ENCODE measurements around the gene CAMK2N2. TPM values are rescaled to one million over a fixed set of nuclear protein-coding genes. Genes with fewer than 3 reads are reported as not detected.

The CAMK2N2 gene
- total RNA-seq, 2 experiments from 2014 or later = not detected

DNA sequence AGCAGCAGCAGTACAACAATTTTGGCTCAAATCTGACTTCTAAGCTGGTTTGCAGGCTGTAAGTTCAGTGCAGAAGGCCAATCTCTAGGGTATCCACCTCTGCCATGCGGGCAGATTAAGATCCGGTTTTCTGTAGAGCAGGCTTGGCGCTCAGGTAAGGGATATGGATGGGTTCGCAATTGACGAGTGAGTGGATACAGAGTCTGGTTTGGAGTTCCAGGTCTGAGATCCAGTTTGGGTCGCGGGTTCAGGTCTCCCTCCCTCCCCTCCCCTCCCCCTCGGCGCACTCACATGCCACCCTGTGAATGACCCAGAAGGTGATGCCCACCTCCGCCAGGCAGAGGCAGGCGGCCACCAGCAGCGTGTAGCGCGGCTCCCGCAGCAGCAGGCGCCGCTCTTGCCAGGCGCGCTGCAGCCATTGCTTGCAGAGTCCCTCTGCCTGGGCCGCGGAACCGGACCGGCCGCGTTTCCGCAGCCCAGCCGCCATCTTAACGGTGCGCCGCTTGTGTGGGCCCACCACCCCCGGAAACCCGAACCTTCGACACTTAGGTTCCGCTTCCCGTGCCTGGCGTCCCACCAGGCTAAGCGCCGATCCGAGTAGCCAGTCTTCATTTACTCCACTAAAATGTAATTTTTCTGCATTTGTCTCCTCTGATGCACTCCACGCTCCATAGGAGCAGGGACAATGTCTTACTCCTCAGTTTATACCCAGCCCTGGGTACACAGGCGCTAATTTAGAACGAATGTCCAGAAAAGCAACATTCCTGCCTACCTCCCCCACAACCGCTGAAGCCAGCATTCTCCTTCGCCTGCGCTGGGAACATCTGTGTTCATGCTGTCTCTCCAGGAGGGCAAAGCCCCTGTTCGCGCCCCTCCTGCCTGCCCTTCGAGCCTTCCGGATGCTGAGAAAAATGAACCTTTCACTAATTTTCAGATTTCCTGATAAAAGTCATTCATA is 12.6 kb downstream of the CAMK2N2 start, which contains the start of gene ALG3:
ALG3 (minus strand) TSS at position 509 of the 958 bp plus-strand sequence; CDS start at position 487, 22 bp downstream.
- no peaks in the 10 kb centered on the region for H3K27me3 Mint-ChIP-seq (ENCODE audit: low read depth)
- CTCF ChIA-PET = interaction anchor here (0.6 to 7.0 kb wide), 6 partner anchors 9 to 87 kb away, joined by 3 to 48 read pairs (median 4); partner anchors contain the start of gene VWA5B2
- DNase-seq = peak; percentile 90
- intact Hi-C loops (cut with micrococcal nuclease) = loop anchor here (1.0 to 10.0 kb wide), 12 partner anchors 51 to 614 kb away; partner anchors contain the start of genes ABCC5, ABCF3, AP2M1 and DVL3
- H3K27ac Mint-ChIP-seq = peak within 1 kb of the TSS; percentile 95
- peaks cover 19% of the 10 kb centered on the region for H3K36me3 Mint-ChIP-seq (ENCODE audit: low read depth)
- H3K4me3 Mint-ChIP-seq = peak within 1 kb of the TSS; percentile 91
- peaks cover 9% of the 10 kb centered on the region for H3K4me1 Mint-ChIP-seq (ENCODE audit: low read depth)
- H3K9me3 Mint-ChIP-seq = no peaks in the 10 kb centered on the region

DNA sequence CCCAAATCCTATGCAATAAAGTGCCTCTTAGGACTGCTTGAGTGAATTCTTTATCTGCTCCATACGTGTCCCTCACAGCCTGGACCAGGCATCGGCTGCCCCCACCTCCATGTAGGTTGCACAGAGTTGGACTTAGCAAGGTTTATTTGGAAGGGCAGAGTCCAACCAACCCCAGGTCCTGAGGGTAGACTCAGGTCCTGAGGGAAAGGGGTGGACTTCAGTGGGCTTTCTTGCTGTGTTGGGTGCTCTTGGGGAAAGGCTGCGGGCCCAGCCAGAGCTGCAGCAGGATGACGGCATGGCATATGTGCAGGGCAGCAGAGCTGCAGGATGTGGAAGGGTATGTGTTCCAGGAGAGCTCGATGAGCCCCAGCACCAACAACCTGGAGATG is 19.1 kb downstream of the CAMK2N2 start:
- no peak overlapping the region for H3K27ac Mint-ChIP-seq
- H3K4me3 Mint-ChIP-seq = no peak overlapping the region
- CTCF ChIA-PET = interaction anchor here (7.0 kb wide), 1 partner anchor 15 kb away, joined by 48 read pairs; no protein-coding TSS in a partner anchor
- no peaks in the 10 kb centered on the region for H3K27me3 Mint-ChIP-seq (ENCODE audit: low read depth)
- intact Hi-C loops (cut with micrococcal nuclease) = loop anchor here (10.0 kb wide), 1 partner anchor 607 kb away; the partner anchor contains the start of gene KLHL24
- H3K9me3 Mint-ChIP-seq = no peaks in the 10 kb centered on the region
- peaks cover 25% of the 10 kb centered on the region for H3K36me3 Mint-ChIP-seq (ENCODE audit: low read depth)
- no peak for DNase-seq
- H3K4me1 Mint-ChIP-seq (ENCODE audit: low read depth) = peaks cover 2% of the 10 kb centered on the region

DNA sequence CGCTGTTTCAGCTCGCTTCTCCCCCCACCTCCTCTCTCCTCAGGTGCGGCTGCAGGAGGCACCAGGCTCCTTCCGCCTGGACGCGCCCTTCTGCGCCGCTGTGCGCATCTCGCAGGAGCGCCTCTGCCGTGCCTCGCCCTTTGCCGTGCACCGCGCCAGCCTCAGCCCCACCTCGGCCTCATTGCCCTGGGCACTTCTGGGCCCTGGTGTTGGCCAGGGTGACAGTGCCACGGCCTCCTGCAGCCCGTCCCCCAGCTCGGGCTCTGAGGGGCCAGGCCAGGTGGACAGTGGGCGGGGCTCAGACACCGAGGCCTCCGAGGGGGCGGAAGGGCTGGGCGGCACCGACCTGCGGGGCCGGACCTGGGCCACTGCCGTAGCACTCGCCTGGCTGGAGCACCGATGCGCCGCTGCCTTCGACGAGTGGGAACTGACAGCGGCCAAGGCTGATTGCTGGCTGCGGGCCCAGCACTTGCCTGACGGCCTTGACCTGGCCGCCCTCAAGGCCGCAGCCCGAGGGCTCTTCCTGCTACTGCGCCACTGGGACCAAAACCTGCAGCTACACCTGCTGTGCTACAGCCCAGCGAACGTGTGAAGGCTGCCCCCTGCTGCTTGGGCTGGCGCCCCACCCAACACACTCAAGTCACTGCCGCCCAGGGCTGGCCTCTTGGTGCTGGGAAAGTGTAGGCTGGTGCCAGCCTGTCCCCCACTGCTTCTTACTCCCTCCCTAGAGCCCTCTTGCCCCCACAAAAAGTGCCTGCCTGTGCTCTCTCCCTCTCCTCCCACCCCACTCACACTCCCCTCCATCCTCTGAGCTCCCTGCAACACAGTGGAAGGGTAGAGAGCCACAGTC is 19.7 kb downstream of the CAMK2N2 start:
- Mint-ChIP-seq H3K4me1 (ENCODE audit: low read depth) (peaks cover 2% of the 10 kb centered on the region), H3K27me3 (ENCODE audit: low read depth) (no peaks in the 10 kb centered on the region), H3K4me3 (no peak overlapping the region), H3K36me3 (ENCODE audit: low read depth) (peaks cover 25% of the 10 kb centered on the region), H3K27ac (no peak overlapping the region), H3K9me3 (no peaks in the 10 kb centered on the region)
- DNase-seq = no peak
- intact Hi-C loops (cut with micrococcal nuclease) = loop anchor here (10.0 kb wide), 1 partner anchor 607 kb away; the partner anchor contains the start of gene KLHL24
- CTCF ChIA-PET = interaction anchor here (2.0 to 7.0 kb wide), 2 partner anchors 8 to 15 kb away, joined by 6 to 48 read pairs; partner anchors contain the start of gene EEF1AKMT4

DNA sequence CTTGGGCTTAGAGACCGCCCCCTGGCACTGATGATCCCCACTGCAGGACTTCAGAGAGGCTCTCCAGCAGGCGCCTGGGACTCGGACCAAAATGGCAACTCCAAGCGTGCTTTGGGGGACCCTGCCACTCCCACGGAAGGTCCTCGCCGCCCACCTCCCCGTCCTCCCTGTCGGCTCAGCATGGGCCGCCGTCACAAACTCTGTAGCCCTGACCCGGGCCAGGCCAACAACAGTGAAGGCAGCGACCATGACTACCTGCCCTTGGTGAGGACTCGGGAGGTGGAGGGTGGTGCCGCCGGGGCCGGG is 20.3 kb downstream of the CAMK2N2 start:
- intact Hi-C loops (cut with micrococcal nuclease) = loop anchor here (10.0 kb wide), 1 partner anchor 606 kb away; the partner anchor contains the start of gene KLHL24
- no peaks in the 10 kb centered on the region for H3K27me3 Mint-ChIP-seq (ENCODE audit: low read depth)
- H3K36me3 Mint-ChIP-seq (ENCODE audit: low read depth) = peaks cover 24% of the 10 kb centered on the region
- H3K4me1 Mint-ChIP-seq (ENCODE audit: low read depth) = peaks cover 2% of the 10 kb centered on the region
- H3K27ac Mint-ChIP-seq = no peak overlapping the region
- no peak for DNase-seq
- H3K9me3 Mint-ChIP-seq = no peaks in the 10 kb centered on the region
- CTCF ChIA-PET = interaction anchor here (0.8 to 2.0 kb wide), 3 partner anchors 9 to 14 kb away, joined by 3 to 20 read pairs (median 6); partner anchors contain the start of gene EEF1AKMT4
- H3K4me3 Mint-ChIP-seq = no peak overlapping the region

DNA sequence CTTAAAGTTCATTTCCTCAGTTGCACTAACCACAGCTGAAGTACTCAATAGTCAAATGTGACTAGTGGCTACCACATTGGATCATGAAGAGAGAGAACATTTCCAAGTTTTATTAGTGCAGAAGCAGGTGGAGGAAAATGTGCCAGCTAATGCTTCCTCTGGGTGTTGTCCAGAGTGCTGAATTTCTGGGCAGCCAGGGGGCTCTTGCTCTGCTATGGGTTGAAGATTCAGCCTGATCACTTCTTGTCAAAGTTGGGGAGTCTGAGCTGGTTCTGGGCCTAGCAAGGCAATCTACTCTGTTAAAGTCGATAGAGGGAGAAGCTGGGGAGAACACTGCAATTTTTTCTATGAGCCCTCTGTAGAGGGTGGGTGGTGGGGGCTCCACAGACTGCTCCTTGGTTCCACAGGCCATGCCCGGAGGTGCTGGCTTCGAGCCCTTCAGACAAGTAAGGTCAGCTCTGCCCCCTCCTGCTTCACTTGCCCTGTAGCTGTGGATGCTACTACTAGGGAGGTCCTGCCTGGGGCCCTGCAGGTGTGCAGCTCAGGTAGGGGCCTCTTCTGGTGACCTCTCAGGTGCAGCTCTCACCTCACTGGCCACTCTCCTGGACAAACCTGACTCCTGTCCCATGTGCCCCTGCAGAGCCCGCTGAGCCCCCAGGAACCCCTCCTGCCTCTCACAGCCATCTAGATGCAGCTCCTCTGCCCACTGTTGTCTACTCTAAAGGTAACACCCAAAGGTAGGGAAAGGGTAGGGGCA is 20.8 kb downstream of the CAMK2N2 start:
- DNase-seq = no peak
- H3K27ac Mint-ChIP-seq = no peak overlapping the region
- H3K9me3 Mint-ChIP-seq = no peaks in the 10 kb centered on the region
- CTCF ChIA-PET = interaction anchor here (0.6 to 2.0 kb wide), 4 partner anchors 9 to 14 kb away, joined by 3 to 20 read pairs (median 5); partner anchors contain the start of gene EEF1AKMT4
- H3K36me3 Mint-ChIP-seq (ENCODE audit: low read depth) = peaks cover 18% of the 10 kb centered on the region
- H3K27me3 Mint-ChIP-seq (ENCODE audit: low read depth) = no peaks in the 10 kb centered on the region
- intact Hi-C loops (cut with micrococcal nuclease) = loop anchor here (10.0 kb wide), 1 partner anchor 606 kb away; the partner anchor contains the start of gene KLHL24
- peaks cover 2% of the 10 kb centered on the region for H3K4me1 Mint-ChIP-seq (ENCODE audit: low read depth)
- no peak overlapping the region for H3K4me3 Mint-ChIP-seq

DNA sequence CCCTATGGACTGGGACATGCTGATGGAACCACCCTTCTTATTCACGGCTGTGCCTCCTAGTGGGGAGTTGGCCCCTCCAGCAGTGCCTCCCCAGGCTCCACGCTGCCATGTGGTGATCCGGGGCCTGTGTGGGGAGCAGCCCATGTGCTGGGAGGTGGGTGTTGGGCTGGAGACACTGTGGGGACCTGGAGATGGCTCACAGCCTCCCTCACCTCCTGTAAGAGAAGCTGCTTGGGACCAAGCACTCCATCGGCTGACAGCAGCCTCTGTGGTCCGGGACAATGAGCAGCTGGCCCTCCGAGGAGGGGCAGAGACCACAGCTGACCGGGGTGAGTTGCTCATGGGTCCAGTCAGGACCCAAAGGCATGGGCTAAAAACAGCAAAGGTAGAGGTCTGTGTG is 21.6 kb downstream of the CAMK2N2 start:
- Mint-ChIP-seq H3K9me3 (no peaks in the 10 kb centered on the region), H3K27ac (no peak overlapping the region), H3K36me3 (ENCODE audit: low read depth) (peaks cover 11% of the 10 kb centered on the region), H3K27me3 (ENCODE audit: low read depth) (no peaks in the 10 kb centered on the region), H3K4me3 (no peak overlapping the region), H3K4me1 (ENCODE audit: low read depth) (no peaks in the 10 kb centered on the region)
- CTCF ChIA-PET = interaction anchor here (1.8 to 2.0 kb wide), 2 partner anchors 10 to 13 kb away, joined by 6 to 20 read pairs; partner anchors contain the start of gene EEF1AKMT4
- intact Hi-C loops (cut with micrococcal nuclease) = loop anchor here (10.0 kb wide), 1 partner anchor 605 kb away; the partner anchor contains the start of gene KLHL24
- no peak for DNase-seq

DNA sequence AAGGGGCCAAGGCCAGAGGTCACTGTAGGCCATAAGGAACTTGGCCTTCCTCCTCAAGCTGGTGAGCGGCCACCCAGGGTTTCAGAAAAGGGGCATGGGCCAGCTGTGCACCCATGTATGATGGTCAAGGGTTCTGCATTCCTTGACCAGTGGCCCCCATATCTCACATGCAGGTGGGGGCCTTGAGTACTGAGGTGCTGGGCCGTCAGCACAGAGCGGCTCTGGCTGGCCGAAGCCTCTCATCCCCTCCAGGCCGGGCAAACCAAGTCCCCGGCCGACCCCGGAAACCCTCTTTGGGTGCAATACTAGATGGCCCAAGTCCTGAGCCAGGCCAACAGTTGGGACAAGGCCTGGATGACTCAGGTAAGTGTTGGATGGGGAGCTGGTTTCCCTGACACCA is 22.1 kb downstream of the CAMK2N2 start:
- no peak for DNase-seq
- no peaks in the 10 kb centered on the region for H3K4me1 Mint-ChIP-seq (ENCODE audit: low read depth)
- peaks cover 8% of the 10 kb centered on the region for H3K36me3 Mint-ChIP-seq (ENCODE audit: low read depth)
- no peak overlapping the region for H3K4me3 Mint-ChIP-seq
- intact Hi-C loops (cut with micrococcal nuclease) = no loop called here
- CTCF ChIA-PET = interaction anchor here (1.8 to 3.5 kb wide), 3 partner anchors 11 to 12 kb away, joined by 6 to 28 read pairs (median 20); partner anchors contain the start of gene EEF1AKMT4
- H3K27ac Mint-ChIP-seq = no peak overlapping the region
- H3K9me3 Mint-ChIP-seq = no peaks in the 10 kb centered on the region
- H3K27me3 Mint-ChIP-seq (ENCODE audit: low read depth) = no peaks in the 10 kb centered on the region

DNA sequence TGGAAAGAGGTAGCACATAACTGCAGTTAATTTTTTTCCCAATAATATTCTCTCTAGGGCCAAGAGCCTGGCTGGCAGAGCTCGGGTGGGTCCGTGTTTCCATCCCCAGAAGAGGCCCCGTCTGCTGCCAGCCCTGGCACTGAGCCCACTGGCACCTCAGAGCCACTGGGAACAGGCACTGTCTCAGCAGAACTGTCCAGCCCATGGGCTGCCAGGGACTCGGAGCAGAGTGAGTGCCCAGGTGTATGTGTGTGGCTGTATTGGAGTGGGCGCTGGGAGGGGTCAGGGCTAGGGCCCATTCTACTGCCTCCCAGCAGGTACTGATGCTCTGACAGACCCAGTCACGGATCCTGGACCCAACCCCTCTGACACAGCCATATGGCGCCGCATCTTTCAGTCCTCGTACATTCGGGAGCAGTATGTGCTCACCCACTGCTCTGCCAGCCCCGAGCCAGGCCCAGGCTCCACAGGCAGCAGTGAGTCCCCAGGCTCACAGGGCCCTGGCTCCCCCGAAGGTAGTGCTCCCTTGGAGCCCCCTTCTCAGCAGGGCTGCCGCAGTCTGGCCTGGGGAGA is 23.0 kb downstream of the CAMK2N2 start:
- no peaks in the 10 kb centered on the region for H3K27me3 Mint-ChIP-seq (ENCODE audit: low read depth)
- DNase-seq = no peak
- H3K27ac Mint-ChIP-seq = no peak overlapping the region
- CTCF ChIA-PET = interaction anchor here (1.4 to 3.5 kb wide), 2 partner anchors 11 to 116 kb away, joined by 3 to 28 read pairs; no protein-coding TSS in a partner anchor
- H3K9me3 Mint-ChIP-seq = no peaks in the 10 kb centered on the region
- H3K4me1 Mint-ChIP-seq (ENCODE audit: low read depth) = no peaks in the 10 kb centered on the region
- no peak overlapping the region for H3K4me3 Mint-ChIP-seq
- H3K36me3 Mint-ChIP-seq (ENCODE audit: low read depth) = peaks cover 6% of the 10 kb centered on the region
- intact Hi-C loops (cut with micrococcal nuclease) = no loop called here

DNA sequence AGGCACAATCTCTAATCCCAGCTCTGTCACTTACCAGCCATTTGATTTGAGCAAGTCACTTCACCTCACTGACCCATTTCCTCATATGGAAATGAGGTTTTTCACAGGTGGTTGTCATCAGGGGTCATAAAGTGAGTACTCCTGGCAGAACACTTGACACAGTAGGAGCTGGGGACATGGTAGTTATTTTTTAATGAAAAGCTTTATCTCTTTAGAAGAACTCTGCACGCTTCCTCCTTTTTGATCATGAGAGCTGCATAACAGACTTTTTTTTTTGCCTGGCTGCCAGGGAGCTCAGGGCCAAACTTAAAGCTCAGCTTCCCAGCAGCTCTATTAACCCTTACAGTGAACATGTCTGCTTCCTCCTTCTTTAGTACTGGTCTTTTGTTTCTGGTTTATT is 23.5 kb downstream of the CAMK2N2 start:
- Mint-ChIP-seq H3K4me3 (no peak overlapping the region), H3K36me3 (ENCODE audit: low read depth) (peaks cover 5% of the 10 kb centered on the region), H3K27me3 (ENCODE audit: low read depth) (peaks cover 2% of the 10 kb centered on the region), H3K27ac (no peak overlapping the region), H3K9me3 (no peaks in the 10 kb centered on the region), H3K4me1 (ENCODE audit: low read depth) (no peaks in the 10 kb centered on the region)
- CTCF ChIA-PET = interaction anchor here (0.7 to 3.5 kb wide), 3 partner anchors 11 to 340 kb away, joined by 3 to 28 read pairs (median 3); no protein-coding TSS in a partner anchor
- DNase-seq = no peak
- intact Hi-C loops (cut with micrococcal nuclease) = no loop called here

DNA sequence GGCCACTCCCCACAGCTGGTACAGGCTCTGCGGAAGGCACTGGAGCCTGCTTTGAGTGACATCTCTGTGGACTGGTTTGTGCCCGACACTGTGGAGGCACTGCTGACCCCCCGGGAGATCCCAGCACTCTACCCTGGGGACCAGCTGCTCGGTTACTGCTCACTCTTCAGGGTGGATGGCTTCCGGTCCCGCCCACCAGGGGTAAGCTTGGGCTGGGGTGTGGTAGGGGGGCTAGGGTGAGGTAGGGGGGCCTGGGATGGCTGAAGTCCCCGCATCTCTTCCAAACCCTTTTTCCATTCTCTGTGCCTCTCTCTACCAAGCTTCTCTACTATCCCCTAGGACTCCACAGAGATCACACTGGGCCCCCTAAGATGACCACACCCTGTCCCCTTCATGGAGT is 24.1 kb downstream of the CAMK2N2 start:
- H3K27me3 Mint-ChIP-seq (ENCODE audit: low read depth) = peaks cover 8% of the 10 kb centered on the region
- H3K4me3 Mint-ChIP-seq = no peak overlapping the region
- no peaks in the 10 kb centered on the region for H3K4me1 Mint-ChIP-seq (ENCODE audit: low read depth)
- H3K9me3 Mint-ChIP-seq = no peaks in the 10 kb centered on the region
- CTCF ChIA-PET = interaction anchor here (0.5 to 3.5 kb wide), 4 partner anchors 10 to 340 kb away, joined by 3 to 28 read pairs (median 3); no protein-coding TSS in a partner anchor
- no peak overlapping the region for H3K27ac Mint-ChIP-seq
- intact Hi-C loops (cut with micrococcal nuclease) = no loop called here
- no peak for DNase-seq
- H3K36me3 Mint-ChIP-seq (ENCODE audit: low read depth) = peaks cover under 1% of the 10 kb centered on the region

DNA sequence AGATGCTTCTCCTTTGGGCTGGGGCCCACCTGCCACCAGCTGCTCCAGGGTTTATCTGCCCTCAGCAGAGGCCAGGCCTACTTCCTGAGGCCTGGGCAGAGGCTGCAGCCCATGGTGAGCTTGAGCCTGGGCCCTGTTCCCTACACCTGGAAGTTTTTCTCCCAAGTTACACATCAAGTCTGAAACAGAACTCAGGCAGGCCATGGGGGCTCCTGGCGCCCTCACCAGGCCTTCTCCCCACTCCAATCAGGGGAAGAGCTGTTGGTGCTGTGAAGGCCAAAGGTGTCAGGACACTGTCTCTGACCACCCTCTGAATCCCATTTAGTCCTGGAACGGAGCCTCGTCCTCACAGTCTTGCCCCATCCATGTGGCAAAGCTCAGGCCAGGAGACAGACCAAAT is 24.7 kb downstream of the CAMK2N2 start:
- CTCF ChIA-PET = interaction anchor here (0.5 to 3.5 kb wide), 2 partner anchors 10 to 20 kb away, joined by 3 to 28 read pairs; no protein-coding TSS in a partner anchor
- Mint-ChIP-seq H3K4me1 (ENCODE audit: low read depth) (no peaks in the 10 kb centered on the region), H3K36me3 (ENCODE audit: low read depth) (no peaks in the 10 kb centered on the region), H3K9me3 (no peaks in the 10 kb centered on the region), H3K27me3 (ENCODE audit: low read depth) (peaks cover 12% of the 10 kb centered on the region), H3K27ac (no peak overlapping the region), H3K4me3 (no peak overlapping the region)
- DNase-seq = no peak
- intact Hi-C loops (cut with micrococcal nuclease) = no loop called here
